Measurements from ENCODE around the gene BTG1.

Gene BTG1

DNA sequence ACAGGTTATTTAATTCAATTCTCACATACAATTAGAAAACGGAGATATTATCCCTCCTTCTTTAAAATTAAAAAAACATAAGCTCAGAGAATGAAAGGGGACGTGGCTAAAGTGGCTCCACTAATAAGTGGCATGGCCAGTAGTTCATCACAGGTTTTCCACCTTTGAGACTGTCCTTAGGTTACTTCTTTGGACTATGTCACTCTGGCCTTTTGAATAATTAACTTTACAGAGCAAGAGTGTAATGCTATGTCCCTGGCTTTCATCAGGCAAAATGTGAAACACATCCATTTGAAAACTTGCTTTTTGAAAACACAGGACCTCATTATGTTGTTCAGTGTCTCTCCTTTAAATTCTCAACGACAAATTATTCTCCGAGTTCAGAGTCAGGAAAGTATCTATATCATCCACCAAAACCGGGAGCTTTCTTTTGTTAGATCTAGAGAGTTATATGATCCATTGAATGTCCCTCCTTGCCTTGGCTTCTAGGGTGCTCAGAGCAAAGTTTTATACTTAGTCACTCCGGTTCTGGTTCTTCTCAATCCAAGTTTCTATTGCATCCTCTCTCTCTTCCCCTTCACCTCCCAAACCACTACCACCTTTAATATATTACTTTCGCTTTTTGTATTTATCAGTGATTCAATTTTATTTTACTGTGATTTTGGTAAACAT is 43.0 kb upstream of the BTG1 start:
- H3K4me3 ChIP-seq (ENCODE audit: low read length), result no peak overlapping the region
- DNase-seq (ENCODE audit: low read depth), result no peak
- TF ChIP-seq CTCF (conservative IDR thresholded peaks at IDR 0.05; ENCODE audit: low read length), result no peak

GRCh38 chr12:92186038-92186470 is 40.4 kb upstream of the BTG1 start:
- H3K4me3 ChIP-seq (ENCODE audit: low read length), result no peak overlapping the region
- no peak for TF ChIP-seq CTCF (conservative IDR thresholded peaks at IDR 0.05; ENCODE audit: low read length)

DNA sequence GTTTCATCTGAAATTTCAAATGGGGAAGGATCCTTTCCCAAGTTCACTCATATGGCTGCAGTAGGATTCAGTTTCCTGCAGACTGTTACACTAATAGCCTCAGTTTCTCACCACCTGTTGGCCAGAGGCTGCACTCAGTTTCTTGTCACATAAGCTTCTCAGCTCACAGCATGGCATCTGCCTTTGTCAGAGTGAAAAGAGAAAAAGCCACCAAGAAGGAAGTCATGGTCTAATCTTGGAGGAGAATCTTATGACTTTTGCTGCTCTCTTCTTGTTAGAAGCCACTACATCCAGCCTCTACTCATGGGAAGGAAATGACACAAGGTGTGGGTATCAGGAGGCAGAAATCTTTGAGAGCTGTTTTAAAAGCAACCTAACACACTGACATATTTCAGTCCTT is 39.4 kb upstream of the BTG1 start:
- TF ChIP-seq CTCF (conservative IDR thresholded peaks at IDR 0.05; ENCODE audit: low read length), result no peak
- no peak overlapping the region for H3K4me3 ChIP-seq (ENCODE audit: low read length)
- DNase-seq (ENCODE audit: low read depth), result no peak

More at GRCh38 chr12:92186038-92186470, 40.4 kb upstream of the BTG1 start:
- no peak for DNase-seq (ENCODE audit: low read depth)

GRCh38 chr12:92183575-92183974 is 37.9 kb upstream of the BTG1 start:
- H3K4me3 ChIP-seq (ENCODE audit: low read length), result no peak overlapping the region

GRCh38 chr12:92178340-92178739 is 32.7 kb upstream of the BTG1 start:
- no peak for DNase-seq (ENCODE audit: low read depth)
- no peak for TF ChIP-seq CTCF (conservative IDR thresholded peaks at IDR 0.05; ENCODE audit: low read length)
- no peak overlapping the region for H3K4me3 ChIP-seq (ENCODE audit: low read length)

More at GRCh38 chr12:92183575-92183974, 37.9 kb upstream of the BTG1 start:
- DNase-seq (ENCODE audit: low read depth), result no peak
- TF ChIP-seq CTCF (conservative IDR thresholded peaks at IDR 0.05; ENCODE audit: low read length), result no peak

DNA sequence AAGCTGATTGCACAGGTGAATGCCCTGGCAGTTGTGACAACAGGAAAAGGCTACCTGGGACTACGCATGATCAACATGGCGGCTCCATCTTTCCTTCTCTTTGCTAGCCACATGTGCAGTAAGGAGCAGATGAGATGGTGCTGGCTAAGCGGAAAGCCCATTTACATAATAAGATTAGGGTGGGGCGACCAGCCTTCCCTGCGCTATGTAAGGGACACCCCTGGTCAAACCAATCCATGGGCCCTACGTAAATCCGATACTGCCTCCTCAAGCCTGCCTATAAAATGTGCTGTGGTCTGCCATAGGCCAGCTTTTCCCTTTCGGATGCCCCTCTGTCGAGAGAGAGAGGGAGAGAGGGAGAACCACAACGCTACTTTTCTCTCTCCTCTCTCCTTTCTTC is 31.0 kb upstream of the BTG1 start:
- TF ChIP-seq CTCF (conservative IDR thresholded peaks at IDR 0.05; ENCODE audit: low read length), result no peak
- no peak overlapping the region for H3K4me3 ChIP-seq (ENCODE audit: low read length)
- DNase-seq (ENCODE audit: low read depth), result no peak

DNA sequence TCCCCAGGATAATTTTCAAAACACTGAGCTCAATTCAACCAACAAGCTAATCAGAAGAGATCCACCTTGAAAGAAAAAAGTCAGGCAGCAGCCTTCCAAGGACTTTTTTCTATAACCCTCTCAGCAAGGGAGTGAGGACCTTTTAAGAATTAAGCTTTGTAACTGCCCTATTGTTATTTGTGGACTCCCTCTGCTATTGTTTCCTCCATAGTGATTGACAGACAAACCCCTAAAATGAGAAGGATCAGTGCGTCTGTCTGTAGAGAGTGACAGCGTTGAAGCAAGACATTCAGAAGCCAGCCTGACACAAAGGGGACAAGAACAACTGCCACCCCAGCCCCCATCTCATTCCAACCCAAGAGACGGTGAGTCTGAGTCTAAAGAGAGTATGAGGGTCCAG is 30.3 kb upstream of the BTG1 start:
- no peak for TF ChIP-seq CTCF (conservative IDR thresholded peaks at IDR 0.05; ENCODE audit: low read length)
- DNase-seq (ENCODE audit: low read depth), result no peak
- H3K4me3 ChIP-seq (ENCODE audit: low read length), result no peak overlapping the region
